HG02623 (cell line): Measurements from ENCODE around the gene LIN28B.
"Not testable (repeated sequence)": the region's sequence is repeated elsewhere in the genome, so short reads cannot be mapped to it uniquely, and the experiment has no call there.

Experiments used
- ATAC-seq: cut with Tn5 transposase; IDR thresholded peaks from one replicate; pipeline ENCODE4 v1.9.1; 2021; ENCODE audit warnings: moderate library complexity; ENCODE audit not compliant: unreplicated experiment

The LIN28B gene

GRCh38 chr6:104956731-104957294, at the start of gene LIN28B:
Gene LIN28B (plus strand): TSS chr6:104957107. CDS start chr6:104957251, 144 bp downstream.
- no peak for ATAC-seq

- no peak for ATAC-seq
These were observed 48.6 kb upstream of the LIN28B start for GRCh38 chr6:104908031-104908887.

DNA sequence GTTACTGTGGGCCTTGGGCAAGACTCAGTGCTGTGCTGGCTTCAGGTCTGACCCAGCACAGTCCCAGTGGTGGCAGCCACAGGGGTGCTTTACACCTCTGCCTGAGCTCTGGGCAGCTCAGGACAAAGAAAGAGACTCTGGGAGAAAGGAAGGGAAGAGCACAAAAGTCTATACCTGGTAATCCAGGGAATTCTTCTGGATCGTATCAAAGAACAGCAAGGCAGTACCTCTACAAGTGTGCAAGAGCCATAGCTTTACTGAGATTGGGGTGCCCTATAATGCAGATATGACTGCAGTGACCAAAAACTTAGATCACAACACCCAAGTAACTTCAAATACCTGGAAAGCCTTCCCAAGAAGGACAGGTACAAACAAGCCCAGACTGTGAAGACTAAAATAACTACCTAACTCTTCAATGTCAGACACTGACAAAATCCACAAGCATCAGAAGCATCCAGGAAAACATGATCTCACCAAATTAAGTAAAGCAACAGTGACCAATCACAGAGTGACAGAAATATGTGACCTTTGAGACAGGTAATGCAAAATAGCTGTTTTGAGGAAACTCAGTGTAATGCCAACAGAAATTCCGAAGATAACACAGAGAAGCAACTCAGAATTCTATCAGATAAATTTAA, 47.9 kb upstream of the LIN28B start:
- ATAC-seq, result no peak

GRCh38 chr6:104921896-104922295, 35.0 kb upstream of the LIN28B start:
- no peak for ATAC-seq

DNA sequence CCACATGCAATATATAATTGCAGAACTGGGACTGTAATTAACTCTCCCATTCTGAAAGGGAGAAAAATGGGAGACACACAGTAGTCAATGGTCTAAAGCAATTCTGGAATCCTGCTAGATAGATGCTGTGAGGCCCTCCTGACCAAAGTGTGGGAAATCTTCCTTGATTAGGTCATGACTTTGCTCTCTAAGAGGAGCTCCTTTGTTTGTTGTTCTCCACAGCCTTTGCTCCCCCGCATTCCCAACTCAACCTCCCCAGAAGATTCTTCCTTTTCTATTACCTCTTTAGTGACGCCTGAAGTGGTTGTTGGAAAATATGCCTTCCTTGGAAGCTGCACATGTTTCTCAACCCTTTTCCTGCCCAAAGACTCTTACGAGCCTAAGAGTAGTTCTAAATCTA, 28.8 kb upstream of the LIN28B start:
- ATAC-seq, result no peak

- no peak for ATAC-seq
These were observed 27.6 kb upstream of the LIN28B start for GRCh38 chr6:104929353-104929752.

DNA sequence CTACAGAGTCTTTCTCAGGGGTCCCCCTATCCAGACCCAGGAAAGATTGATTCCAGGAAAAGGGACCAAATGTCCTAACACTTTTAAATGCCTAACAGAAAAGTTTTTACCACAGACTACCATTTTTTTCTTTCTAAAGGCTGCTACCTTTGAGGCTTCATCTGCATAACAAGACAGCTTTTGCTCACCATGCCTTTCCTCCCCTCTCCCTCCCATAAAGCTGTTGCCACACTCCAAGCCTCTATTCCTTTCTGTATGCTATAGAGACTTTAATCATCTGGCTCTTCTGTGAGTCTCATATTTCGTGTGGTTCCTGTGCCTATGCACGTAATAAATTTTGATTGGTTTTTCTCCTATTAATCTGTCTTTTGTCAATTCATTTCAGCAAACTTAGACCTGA, 26.0 kb upstream of the LIN28B start:
- ATAC-seq, result no peak

- no peak for ATAC-seq
These were observed 20.0 kb upstream of the LIN28B start for GRCh38 chr6:104936766-104937535.

DNA sequence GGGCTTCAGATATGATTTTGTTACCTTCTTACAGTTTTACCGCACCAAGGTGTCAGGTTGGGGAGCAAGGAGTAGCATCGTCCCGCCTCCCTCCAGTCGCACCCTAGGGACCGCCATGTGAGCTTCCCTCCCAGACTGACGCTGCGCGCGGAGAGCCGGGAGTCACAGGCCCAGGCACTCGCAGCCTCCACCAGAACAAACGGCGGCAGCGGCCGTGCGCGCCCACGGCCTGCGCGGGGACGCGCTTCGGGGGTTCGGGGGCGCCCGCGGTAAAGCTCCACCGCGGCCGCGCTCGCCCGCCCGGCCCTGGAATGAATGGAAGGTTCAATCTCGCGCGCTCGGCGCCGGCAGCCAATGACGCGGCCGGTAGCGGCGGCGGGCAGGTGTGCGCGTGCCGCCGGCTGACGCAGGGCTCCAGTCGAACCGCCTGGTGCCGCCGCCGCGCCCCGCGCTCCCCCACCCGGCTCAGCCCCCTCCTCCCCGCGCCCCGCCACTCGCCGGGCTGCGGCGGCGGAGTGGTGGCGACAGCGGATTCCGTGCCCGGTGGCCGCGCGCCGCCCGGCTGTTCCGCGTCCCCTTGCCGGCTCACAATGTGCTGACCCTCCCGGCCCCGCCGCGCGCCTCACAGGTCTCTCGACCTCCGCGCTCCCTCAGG, 16.5 kb upstream of the LIN28B start:
- no peak for ATAC-seq

DNA sequence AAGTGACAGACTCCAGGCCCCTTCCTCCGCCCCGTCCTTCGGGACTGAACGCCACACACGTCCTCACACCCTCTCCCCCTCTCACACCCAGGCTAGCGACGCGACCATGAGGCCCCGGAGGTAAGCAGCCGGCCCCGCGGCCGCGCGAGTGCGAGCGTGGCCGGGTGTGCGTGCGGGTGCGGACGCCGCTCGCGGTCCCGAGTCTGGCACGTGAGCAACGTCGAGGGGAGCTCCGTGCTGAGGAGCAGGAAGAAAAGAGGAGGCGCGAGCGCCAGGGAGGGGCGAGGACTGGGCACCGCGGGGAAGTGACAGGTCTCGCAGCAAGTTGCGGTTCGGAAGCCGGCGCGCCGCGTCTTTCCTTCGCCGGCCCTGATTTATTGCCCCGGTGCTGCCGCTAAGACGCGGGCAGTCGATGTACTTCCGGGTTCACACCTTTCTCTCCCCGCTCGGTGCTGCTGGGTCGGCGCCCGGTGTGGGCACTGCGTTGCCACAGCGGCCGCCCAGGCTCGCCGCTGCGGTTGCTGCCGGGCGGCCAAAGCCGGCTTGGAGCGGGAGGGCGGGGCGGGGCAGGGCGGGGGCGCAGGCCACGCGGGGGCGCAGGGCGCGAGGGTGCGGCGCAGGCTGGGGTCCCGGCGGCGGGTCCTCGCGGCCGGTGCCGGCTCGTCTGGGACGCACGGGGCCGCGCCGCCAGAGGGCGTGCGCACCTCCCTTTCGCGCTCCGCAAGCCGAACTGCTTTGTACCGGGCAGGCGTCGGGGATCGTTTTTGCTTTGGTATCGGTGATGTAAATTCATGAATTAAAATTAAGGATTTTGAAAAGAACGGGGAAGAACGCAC, 15.8 kb upstream of the LIN28B start:
- no peak for ATAC-seq

DNA sequence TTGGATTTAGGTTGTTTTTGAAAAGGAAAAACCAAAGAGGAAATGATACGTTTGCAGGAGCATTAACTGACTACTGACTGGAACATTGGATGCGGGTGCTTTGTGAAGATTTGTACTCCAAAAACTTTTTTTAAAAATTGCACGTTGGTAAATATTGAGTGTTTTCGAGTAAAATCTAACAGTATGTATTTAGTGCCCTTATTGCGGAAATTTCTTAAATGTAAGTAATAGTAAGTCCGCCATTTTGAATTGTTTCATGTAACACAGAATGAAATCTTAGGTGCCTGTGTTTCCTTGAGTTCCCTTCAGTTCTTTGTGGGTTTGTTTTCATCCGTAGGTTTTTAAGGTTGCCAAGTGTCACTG, 15.2 kb upstream of the LIN28B start:
- ATAC-seq, result no peak

DNA sequence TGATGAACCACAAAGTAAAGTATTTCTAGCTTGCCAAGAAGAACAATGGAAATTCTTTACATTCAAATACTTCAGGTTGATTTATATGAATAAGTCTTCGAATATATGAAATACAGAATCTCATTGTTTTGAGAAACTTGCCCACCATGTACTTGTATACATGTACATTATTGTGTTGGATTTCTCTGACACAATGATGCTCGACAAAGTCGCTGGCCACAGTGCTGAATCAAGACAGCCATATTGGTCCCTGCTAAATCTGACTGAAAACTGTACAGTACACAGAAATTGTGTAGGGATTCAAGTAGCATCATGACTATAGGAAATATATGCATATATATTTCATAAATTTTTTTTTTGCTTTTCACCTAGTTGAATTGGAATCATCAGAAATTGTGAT, 13.1 kb upstream of the LIN28B start:
- no peak for ATAC-seq

- no peak for ATAC-seq
These were observed 7.7 kb upstream of the LIN28B start for GRCh38 chr6:104949206-104949605.

- no peak for ATAC-seq
These were observed 5.2 kb upstream of the LIN28B start for GRCh38 chr6:104951677-104952076.

- ATAC-seq, result no peak
These were observed 4.0 kb upstream of the LIN28B start for GRCh38 chr6:104952911-104953399.

DNA sequence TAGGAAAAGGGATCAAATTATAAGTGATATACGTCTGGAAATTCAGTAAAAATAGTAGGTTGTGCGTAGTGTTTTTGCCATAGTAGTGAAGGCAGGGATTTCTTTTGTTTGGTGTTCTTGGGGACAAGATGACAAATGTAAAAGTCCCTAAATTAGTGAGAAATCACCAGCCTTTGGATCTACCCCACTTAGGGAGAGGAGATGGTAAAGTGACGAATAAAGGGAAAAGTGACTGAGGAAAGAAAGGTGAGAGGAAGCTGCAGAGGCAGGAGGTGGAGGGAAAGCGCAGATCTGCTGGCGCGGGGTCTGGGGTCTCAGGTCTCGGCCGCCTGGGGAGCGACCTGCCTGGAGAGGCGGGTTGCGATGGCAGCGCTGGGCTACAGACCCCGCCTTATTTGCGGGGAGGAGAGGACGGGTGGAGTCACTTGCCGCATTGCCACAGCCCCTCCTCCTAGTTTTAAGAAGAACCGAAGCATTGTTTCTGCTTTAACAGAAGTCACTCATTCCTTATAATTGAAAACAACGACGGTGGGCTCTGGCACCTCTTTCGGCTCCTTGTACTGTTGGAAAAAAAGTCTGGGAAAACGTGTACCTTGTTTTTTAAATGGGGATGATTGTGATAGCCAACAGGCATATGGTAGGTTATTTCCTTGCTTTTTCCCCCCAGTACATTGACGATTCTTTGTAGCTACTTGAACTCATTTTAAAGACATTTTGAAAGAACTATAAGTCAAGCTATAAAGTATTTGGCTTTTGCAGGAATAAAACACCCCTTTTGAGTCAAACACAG, 3.3 kb upstream of the LIN28B start:
- ATAC-seq, result not testable (repeated sequence)

GRCh38 chr6:104954190-104954797, 2.6 kb upstream of the LIN28B start:
- no peak for ATAC-seq

- ATAC-seq, result no peak
These were observed 1.4 kb upstream of the LIN28B start for GRCh38 chr6:104955491-104955890.
